HG03432 (cell line): Measurements from ENCODE around the gene TIAM2.
"Not testable (repeated sequence)": the region's sequence is repeated elsewhere in the genome, so short reads cannot be mapped to it uniquely, and the experiment has no call there.

Experiments
- ATAC-seq: cut with Tn5 transposase; IDR thresholded peaks from one replicate; pipeline ENCODE4 v1.9.1; 2021; ENCODE audit warnings: mild to moderate bottlenecking, moderate library complexity; ENCODE audit not compliant: unreplicated experiment

TIAM2 gene

DNA sequence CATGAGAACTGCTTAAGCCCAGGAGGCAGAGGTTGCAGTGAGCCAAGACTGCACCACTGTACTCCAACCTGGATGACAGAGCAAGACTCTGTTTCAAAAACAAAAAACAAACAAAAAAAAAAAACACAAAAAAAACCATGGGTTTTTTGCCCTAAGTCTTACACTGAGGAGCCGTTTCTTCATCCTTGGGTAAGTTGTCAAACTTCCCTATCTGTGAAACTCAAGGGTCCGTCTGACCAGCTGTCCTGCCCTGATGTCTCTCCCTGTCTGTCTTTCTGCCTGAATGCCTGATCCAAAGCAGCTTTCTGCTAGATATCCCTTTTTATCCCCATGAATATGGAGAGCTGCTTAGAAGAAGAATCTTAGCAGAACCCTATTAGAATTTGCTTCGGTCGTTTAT lies 227.4 kb downstream of the TIAM2 start:
- ATAC-seq: no peak

GRCh38 chr6:155223646-155224451 lies 228.7 kb downstream of the TIAM2 start:
- peak; percentile 98 for ATAC-seq

GRCh38 chr6:155224618-155225017 lies 229.5 kb downstream of the TIAM2 start:
- no peak for ATAC-seq

- no peak for ATAC-seq
Observed at GRCh38 chr6:155227046-155227445, 231.9 kb downstream of the TIAM2 start.

DNA sequence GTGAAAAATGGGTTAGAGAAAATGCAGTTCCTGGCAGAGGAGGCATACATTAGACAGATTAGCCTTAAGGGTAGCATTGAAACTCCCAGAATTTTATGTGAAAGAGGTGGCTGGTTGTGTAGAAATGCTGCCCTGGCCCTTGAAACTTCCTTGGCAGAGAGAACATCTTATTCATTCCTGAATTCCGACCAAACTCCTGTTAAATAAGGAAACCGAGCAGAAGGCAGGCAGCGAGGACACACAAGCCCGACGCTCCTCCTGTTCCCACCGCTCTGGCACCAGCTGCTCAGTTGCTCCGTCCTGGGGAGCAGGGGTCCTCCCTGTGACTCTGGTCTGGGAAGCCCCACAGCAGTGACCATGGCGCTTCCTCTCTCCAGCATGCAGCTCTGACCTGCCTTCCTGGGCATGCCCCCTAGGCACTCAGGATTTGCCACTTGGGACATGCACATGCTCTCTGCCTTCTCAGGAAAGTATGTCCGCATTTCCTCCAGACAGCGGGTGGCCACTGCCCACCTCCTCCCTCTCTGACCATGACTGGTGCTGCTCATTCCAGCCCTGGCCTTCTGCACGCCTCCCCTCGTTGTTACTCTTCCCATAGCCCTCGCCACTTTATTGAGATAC lies 233.5 kb downstream of the TIAM2 start:
- no peak for ATAC-seq

- ATAC-seq: not testable (repeated sequence)
Observed at GRCh38 chr6:155230975-155231374, 235.9 kb downstream of the TIAM2 start.

DNA sequence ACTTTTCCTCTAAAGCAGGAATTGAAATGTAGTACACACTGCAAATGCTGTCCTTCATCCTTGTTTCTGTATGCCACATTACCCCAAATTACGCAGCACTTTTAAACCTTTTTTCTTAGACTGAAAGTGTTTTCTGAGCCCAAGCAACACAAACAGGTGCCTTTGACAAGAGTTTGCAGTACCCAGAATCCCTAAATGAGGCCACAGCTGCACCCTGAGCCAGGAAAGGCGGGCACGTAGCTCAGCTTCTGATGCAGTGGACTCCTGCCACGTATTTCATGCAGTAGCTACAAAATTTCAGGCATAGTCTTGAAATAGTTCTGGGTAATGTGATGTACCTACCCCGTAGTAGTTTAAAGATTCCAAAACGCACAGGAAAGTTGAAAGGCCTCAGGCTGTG lies 237.7 kb downstream of the TIAM2 start:
- ATAC-seq: no peak

DNA sequence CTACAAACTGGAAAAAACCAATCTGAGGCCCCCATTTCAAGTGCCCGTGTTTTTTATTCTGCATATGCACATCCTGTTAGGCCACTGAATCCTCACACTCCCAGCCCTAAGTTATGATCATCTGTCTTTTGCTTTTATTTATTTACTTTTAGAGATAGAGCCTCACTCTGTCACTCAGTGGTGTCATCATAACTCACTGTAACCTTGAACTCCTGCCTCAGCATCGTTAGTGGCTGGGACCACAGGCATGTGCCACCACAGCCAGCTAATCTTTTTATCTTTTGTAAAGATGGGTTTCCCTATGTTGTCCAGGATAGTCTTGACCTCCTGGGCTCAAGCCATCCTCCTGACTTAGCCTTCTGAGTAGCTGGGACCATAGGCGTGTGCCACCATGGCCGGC lies 239.1 kb downstream of the TIAM2 start:
- ATAC-seq: no peak

DNA sequence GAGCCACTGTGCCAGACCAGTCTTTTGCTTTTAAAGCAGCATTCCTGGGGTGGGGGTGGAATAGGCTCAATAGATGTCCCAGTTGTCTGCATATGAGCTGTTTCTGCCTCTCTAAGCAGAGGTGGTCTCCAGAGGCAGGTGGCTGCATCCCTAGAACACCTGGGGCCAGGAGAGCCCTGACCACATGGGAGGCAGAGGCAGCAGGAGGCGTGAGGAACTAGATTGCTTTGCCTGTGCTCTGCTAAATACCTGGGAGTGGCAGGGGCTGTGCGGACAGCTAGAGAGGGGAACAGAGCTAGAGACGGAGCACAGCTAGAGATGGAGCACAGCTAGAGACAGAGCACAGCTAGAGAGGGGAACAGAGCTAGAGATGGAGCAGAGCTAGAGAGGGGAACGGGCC lies 239.6 kb downstream of the TIAM2 start:
- no peak for ATAC-seq

GRCh38 chr6:155235087-155235486 lies 240.0 kb downstream of the TIAM2 start:
- no peak for ATAC-seq

DNA sequence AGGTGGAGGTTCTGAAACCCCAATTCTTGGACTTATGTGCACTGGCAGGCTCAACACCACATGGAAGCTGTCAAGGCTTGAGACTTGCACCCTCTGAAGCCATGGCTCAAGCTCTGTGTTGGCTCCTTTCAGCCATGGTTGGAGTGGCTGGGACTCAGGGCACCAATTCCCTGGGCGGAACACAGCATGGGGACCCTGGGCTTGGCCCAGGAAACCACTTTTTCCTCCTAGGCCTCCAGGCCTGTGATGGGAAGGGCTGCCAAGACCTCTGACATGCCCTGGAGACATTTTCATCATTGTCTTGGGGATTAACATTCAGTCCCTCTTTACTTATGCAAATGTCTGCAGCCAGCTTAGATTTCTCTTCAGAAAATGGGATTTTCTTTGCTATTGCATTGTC lies 242.5 kb downstream of the TIAM2 start:
- no peak for ATAC-seq

GRCh38 chr6:155240905-155241600 lies 245.9 kb downstream of the TIAM2 start:
- ATAC-seq: no peak

DNA sequence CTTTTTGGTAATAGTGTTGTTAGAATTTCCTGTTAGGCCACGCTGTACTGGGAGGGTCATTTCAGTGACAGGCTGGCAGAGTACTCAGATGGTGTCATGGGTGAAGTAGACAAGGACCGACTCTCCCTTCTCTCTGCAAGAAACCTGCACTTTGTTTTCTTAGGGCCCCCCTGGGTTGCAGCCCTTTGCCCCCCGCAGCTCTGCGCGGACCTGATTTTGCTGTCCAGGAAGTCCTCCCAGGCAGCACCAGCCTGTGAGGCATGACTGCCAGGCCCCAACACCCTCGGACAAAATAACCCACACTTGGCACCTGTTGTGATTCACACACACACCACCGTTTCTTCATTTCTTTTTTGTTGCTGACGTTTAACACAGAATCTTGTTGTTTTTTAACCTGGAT lies 246.9 kb downstream of the TIAM2 start:
- ATAC-seq: no peak

GRCh38 chr6:155244434-155244833 lies 249.3 kb downstream of the TIAM2 start:
- ATAC-seq: no peak

GRCh38 chr6:155245193-155245592 lies 250.1 kb downstream of the TIAM2 start:
- no peak for ATAC-seq

DNA sequence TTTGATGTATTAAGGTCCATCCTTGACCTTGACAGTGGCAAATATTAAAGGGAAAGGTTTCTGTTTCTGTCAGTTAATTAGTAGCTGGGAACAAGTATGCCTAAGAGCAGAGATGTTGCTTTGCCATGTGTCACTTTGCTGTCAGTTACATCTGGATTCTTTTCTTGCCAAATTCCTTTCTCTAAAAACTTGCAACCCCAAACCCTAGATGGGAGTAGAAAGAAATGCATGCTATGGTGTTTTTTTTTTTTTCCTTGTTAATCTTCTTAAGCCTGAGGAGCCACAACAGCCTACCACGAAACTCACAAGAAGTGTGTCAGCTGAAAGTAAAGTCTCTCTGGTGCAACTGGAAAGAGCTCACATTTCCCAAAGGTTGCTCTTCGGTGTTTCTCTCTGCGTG lies 250.7 kb downstream of the TIAM2 start:
- ATAC-seq: no peak

GRCh38 chr6:155246825-155247224 lies 251.7 kb downstream of the TIAM2 start:
- ATAC-seq: no peak

GRCh38 chr6:155247618-155248007 lies 252.5 kb downstream of the TIAM2 start:
- ATAC-seq: no peak

GRCh38 chr6:155248008-155249001 lies 253.2 kb downstream of the TIAM2 start:
- ATAC-seq: peak; percentile 45

DNA sequence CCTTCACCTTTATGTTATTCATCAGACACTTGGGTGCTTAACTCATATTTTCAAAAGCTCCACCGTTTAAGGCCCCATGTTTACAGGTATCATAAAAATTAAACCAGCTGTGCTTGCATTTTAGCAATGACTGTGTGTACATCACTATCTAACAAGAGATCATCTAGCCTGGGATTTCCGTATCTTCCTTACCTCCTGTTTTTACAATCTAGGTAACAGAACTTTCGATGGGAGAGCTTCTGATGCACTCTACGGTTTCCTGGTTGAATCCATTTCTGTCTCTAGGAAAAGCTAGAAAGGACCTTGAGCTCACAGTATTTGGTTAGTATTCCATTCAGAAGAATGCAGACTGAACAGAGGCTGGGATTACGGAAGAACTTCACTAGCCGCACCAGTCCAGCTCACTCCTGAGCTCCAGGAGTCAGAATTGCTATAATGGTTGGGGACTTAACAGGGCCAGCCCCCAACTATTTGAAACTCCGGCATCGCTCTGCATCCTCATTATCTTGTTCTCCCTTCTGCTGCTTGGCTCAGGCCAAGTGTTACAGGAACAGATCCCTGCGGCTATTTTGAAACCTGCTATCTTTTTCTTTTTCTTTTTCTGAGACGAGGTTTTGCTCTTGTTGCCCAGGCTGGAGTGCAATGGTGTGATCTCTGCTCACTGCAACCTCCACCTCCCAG lies 255.7 kb downstream of the TIAM2 start:
- ATAC-seq: no peak
